CD8-positive, alpha-beta memory T cell (primary cell): ENCODE results near the gene DYNLRB1. TPM values are rescaled to one million over a fixed set of nuclear protein-coding genes. Genes with fewer than 3 reads are reported as not detected.

ENCODE experiments used
- CTCF ChIA-PET: fragments of 350-600 bp; sonication (Branson Sonifier 250); formaldehyde crosslinking; loops from one replicate; lab custom pipeline; 2021; ENCODE audit warnings: antibody characterized with exemption; lab: Charles Lee
- POLR2A ChIA-PET: fragments of 350-600 bp; sonication (Branson Sonifier 250); formaldehyde crosslinking; loops from one replicate; lab custom pipeline; 2021; ENCODE audit warnings: antibody characterized with exemption; lab: Charles Lee
- DNase-seq, 5 donors: peaks; one replicate each; pipeline versions ENCODE4 v3.0.0 to v3.0.0-alpha.2; 2020 to 2022; ENCODE audit warnings: mixed read lengths in 1 of 5
- H3K27ac ChIP-seq: one replicate; pipeline ENCODE4 v1.7.0; 2013; ENCODE audit warnings: low read depth, mild to moderate bottlenecking, low read length, moderate library complexity
- H3K27me3 ChIP-seq: 2 replicates; pipeline ENCODE4 v1.7.0; 2013; ENCODE audit warnings: low read length, mild to moderate bottlenecking; ENCODE audit not compliant: insufficient read depth, poor library complexity, severe bottlenecking
- H3K36me3 ChIP-seq: 2 replicates; pipeline ENCODE4 v1.7.0; 2013; ENCODE audit warnings: mild to moderate bottlenecking, low read length, moderate library complexity; ENCODE audit not compliant: insufficient read depth
- H3K4me1 ChIP-seq: 2 replicates; pipeline ENCODE4 v1.7.0; 2013; ENCODE audit warnings: mild to moderate bottlenecking, low read length, moderate library complexity; ENCODE audit not compliant: insufficient read depth
- H3K4me3 ChIP-seq: 2 replicates; pipeline ENCODE4 v1.7.0; 2013; ENCODE audit warnings: mild to moderate bottlenecking, low read length
- H3K9me3 ChIP-seq: 2 replicates; pipeline ENCODE4 v1.7.0; 2013; ENCODE audit warnings: mild to moderate bottlenecking, low read length
- H3K27ac Mint-ChIP-seq, 8 donors: one replicate each; pipeline ENCODE4 v1.8.0; 2020 to 2021; ENCODE audit warnings: mixed read lengths in 8 of 8, mild to moderate bottlenecking in 6 of 8, inconsistent platforms in 3 of 8, moderate library complexity in 3 of 8
- H3K27me3 Mint-ChIP-seq, 2 donors: one replicate each; pipeline ENCODE4 v1.8.0; 2020 to 2021; ENCODE audit warnings: mixed read lengths in 2 of 2, mild to moderate bottlenecking in 1 of 2, moderate library complexity in 1 of 2
- H3K36me3 Mint-ChIP-seq, 3 donors: one replicate each; pipeline ENCODE4 v1.8.0; 2020 to 2021; ENCODE audit warnings: mixed read lengths in 3 of 3, inconsistent platforms in 1 of 3, mild to moderate bottlenecking in 1 of 3
- H3K4me1 Mint-ChIP-seq, 3 donors: one replicate each; pipeline ENCODE4 v1.8.0; 2020 to 2021; ENCODE audit warnings: mixed read lengths in 3 of 3, inconsistent platforms in 1 of 3, mild to moderate bottlenecking in 1 of 3
- H3K4me3 Mint-ChIP-seq, 7 donors: one replicate each; pipeline ENCODE4 v1.8.0; 2020 to 2021; ENCODE audit warnings: mixed read lengths in 7 of 7, mild to moderate bottlenecking in 6 of 7, moderate library complexity in 4 of 7, inconsistent platforms in 2 of 7
- H3K9me3 Mint-ChIP-seq, 5 donors: one replicate each; pipeline ENCODE4 v1.8.0; 2020 to 2022; ENCODE audit warnings: mixed read lengths in 5 of 5, mild to moderate bottlenecking in 3 of 5, moderate library complexity in 2 of 5, inconsistent platforms in 1 of 5
- polyA plus RNA-seq: library from polyadenylated mRNA; unstranded; fragments of 300-500 nt; fragmentation: Illumina TruSeq; gene quantifications from one replicate; pipeline ENCODE4 v1.2.3, GENCODE V29; 2021
- total RNA-seq, 2 experiments: library from RNA; stranded (reverse); gene quantifications; one replicate each; pipeline ENCODE4 v1.2.3, GENCODE V29; 2021

Gene DYNLRB1
- total and polyA plus RNA-seq, 3 experiments from 2014 or later = 81.1 to 315 (median 81.2) TPM

DNA sequence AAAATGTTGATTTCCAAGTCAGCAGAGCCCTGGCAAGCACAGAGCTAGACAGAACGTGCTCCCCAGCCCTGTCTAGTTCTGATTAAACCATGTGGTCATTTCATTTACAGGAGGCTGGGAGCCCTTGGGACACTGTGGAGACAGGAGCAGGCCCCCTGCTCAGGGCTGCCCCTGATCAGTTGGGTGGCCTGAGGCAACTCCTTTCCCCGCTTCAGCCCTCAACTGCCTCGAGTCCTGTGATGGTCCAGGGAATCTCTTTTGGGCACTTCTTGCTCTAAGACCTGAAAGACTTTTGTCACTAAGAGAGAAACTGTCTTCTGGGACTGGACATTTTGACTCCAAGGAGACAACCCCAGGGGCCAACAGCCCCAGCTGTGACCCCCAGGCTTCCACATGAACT is 13.5 kb downstream of the DYNLRB1 start:
- Mint-ChIP-seq H3K4me3 (no peak overlapping the region), H3K27ac (peak overlapping the region in 4 of 8 donors; percentile 29 to 61 (median 38)), H3K36me3 (peaks cover 3 to 85% (median 18%) of the 10 kb centered on the region in 3 donors), H3K9me3 (no peaks in the 10 kb centered on the region), H3K4me1 (peaks cover 17 to 34% (median 24%) of the 10 kb centered on the region in 3 donors), H3K27me3 (no peaks in the 10 kb centered on the region)
- ChIA-PET POLR2A (interaction anchor here (0.7 kb wide), 1 partner anchor 182 kb away, joined by 5 read pairs; no protein-coding TSS in a partner anchor), CTCF (interaction anchor here (2.5 kb wide), 1 partner anchor 9 kb away, joined by 9 read pairs; no protein-coding TSS in a partner anchor)
- H3K9me3 ChIP-seq = no peaks in the 10 kb centered on the region
- H3K27ac ChIP-seq = no peak overlapping the region
- H3K36me3 ChIP-seq = peaks cover 44% of the 10 kb centered on the region
- no peaks in the 10 kb centered on the region for H3K27me3 ChIP-seq
- no peaks in the 10 kb centered on the region for H3K4me1 ChIP-seq
- DNase-seq = no peak
- H3K4me3 ChIP-seq = no peak overlapping the region

- Mint-ChIP-seq H3K9me3 (no peaks in the 10 kb centered on the region), H3K27me3 (no peaks in the 10 kb centered on the region), H3K27ac (peak overlapping the region in 3 of 8 donors; percentile 11 to 42 (median 33)), H3K4me3 (no peak overlapping the region), H3K36me3 (peaks cover 3 to 87% (median 17%) of the 10 kb centered on the region in 3 donors), H3K4me1 (peaks cover 15 to 31% (median 19%) of the 10 kb centered on the region in 3 donors)
- Histone ChIP-seq H3K4me3 (no peak overlapping the region), H3K9me3 (no peaks in the 10 kb centered on the region), H3K27ac (no peak overlapping the region), H3K36me3 (peaks cover 50% of the 10 kb centered on the region), H3K4me1 (no peaks in the 10 kb centered on the region), H3K27me3 (no peaks in the 10 kb centered on the region)
- ChIA-PET CTCF (interaction anchor here (1.3 to 2.5 kb wide), 2 partner anchors 8 to 218 kb away, joined by 3 to 9 read pairs; no protein-coding TSS in a partner anchor), POLR2A (interaction anchor here (0.6 kb wide), 1 partner anchor 103 kb away, joined by 4 read pairs; no protein-coding TSS in a partner anchor)
- DNase-seq = no peak
These were observed 14.1 kb downstream of the DYNLRB1 start for GRCh38 chr20:34530342-34530741.

GRCh38 chr20:34531608-34532265 is 15.5 kb downstream of the DYNLRB1 start:
- CTCF ChIA-PET = interaction anchor here (0.7 to 1.3 kb wide), 3 partner anchors 219 to 238 kb away, joined by 3 read pairs; no protein-coding TSS in a partner anchor
- Histone ChIP-seq H3K27me3 (no peaks in the 10 kb centered on the region), H3K4me3 (no peak overlapping the region), H3K9me3 (no peaks in the 10 kb centered on the region), H3K4me1 (no peaks in the 10 kb centered on the region), H3K36me3 (peaks cover 55% of the 10 kb centered on the region), H3K27ac (no peak overlapping the region)
- POLR2A ChIA-PET = no interaction called here
- no peaks in the 10 kb centered on the region for H3K27me3 Mint-ChIP-seq
- no peaks in the 10 kb centered on the region for H3K9me3 Mint-ChIP-seq
- peaks cover 0 to 85% (median 16%) of the 10 kb centered on the region in 3 donors for H3K36me3 Mint-ChIP-seq
- DNase-seq = no peak
- H3K27ac Mint-ChIP-seq = peak overlapping the region in 3 of 8 donors; percentile 24 to 71 (median 44)
- peaks cover 12 to 24% (median 17%) of the 10 kb centered on the region in 3 donors for H3K4me1 Mint-ChIP-seq
- no peak overlapping the region for H3K4me3 Mint-ChIP-seq

DNA sequence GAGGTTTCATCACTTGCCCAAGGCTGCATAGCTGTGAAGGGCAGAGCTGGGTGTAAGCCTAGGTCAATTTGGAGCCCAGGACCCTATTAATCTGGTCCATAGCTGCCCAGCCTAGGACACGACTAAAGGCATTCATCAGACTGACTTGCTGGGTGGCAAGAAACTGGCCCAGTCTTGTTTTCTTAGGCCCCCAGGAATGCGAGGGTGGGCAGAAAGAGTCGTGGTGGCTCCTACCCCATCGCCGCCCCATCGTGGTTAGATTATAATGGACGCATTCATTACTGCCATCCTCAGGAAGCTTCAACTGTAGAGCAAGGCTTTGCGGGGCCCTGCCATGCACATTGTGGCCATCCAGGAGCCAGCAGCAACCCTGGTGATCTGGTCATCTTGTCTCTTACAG is 16.1 kb downstream of the DYNLRB1 start:
- Mint-ChIP-seq H3K36me3 (peaks cover 0 to 85% (median 18%) of the 10 kb centered on the region in 3 donors), H3K4me1 (peaks cover 15 to 27% (median 17%) of the 10 kb centered on the region in 3 donors), H3K4me3 (no peak overlapping the region), H3K27me3 (no peaks in the 10 kb centered on the region), H3K9me3 (no peaks in the 10 kb centered on the region), H3K27ac (peak overlapping the region in 1 of 8 donors; percentile 43)
- Histone ChIP-seq H3K4me3 (no peak overlapping the region), H3K4me1 (no peaks in the 10 kb centered on the region), H3K27me3 (no peaks in the 10 kb centered on the region), H3K36me3 (peaks cover 55% of the 10 kb centered on the region), H3K9me3 (no peaks in the 10 kb centered on the region), H3K27ac (no peak overlapping the region)
- no peak for DNase-seq
- ChIA-PET CTCF (interaction anchor here (1.1 kb wide), 1 partner anchor 220 kb away, joined by 3 read pairs; no protein-coding TSS in a partner anchor), POLR2A (no interaction called here)

GRCh38 chr20:34532756-34533155 is 16.5 kb downstream of the DYNLRB1 start:
- Histone ChIP-seq H3K27ac (no peak overlapping the region), H3K27me3 (no peaks in the 10 kb centered on the region), H3K36me3 (peaks cover 51% of the 10 kb centered on the region), H3K9me3 (no peaks in the 10 kb centered on the region), H3K4me3 (no peak overlapping the region), H3K4me1 (no peaks in the 10 kb centered on the region)
- Mint-ChIP-seq H3K4me3 (no peak overlapping the region), H3K9me3 (no peaks in the 10 kb centered on the region), H3K27me3 (no peaks in the 10 kb centered on the region), H3K4me1 (peaks cover 15 to 28% (median 17%) of the 10 kb centered on the region in 3 donors), H3K36me3 (peaks cover 0 to 85% (median 19%) of the 10 kb centered on the region in 3 donors), H3K27ac (peak overlapping the region in 3 of 8 donors; percentile 43 to 87 (median 72))
- ChIA-PET POLR2A (no interaction called here), CTCF (interaction anchor here (1.1 kb wide), 1 partner anchor 220 kb away, joined by 3 read pairs; no protein-coding TSS in a partner anchor)
- DNase-seq = no peak

DNA sequence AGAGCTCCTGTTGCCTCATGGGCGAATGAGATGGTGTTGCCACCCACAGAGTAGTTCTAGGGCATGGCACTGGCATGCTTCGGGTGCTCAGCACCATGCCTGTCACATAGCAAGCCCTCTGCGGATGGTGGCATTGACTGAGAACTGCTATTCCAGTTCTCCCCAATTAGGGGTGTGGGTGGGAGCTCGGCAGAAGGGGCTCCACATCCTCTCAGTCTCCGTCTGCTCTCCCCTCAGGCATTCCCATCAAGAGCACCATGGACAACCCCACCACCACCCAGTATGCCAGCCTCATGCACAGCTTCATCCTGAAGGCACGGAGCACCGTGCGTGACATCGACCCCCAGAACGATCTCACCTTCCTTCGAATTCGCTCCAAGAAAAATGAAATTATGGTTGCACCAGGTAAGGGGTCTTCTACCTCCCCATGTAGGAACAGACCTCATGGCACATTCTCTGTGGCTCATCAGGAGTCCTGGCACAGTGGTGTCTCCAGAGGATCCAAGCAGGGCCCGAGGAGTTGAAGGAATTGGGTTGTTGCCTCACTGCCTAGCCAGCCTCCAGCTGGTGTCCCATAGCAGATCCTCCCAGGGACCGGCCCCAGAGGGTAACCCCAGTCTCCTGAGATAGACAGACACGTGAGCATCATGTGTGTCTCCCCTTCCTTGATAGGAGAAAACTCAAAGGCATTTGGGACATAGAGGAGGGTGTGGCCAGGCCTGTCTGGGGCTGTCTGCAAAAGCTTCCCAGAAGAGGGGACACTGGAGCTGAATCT is 18.4 kb downstream of the DYNLRB1 start:
- Histone ChIP-seq H3K36me3 (peaks cover 45% of the 10 kb centered on the region), H3K27me3 (no peaks in the 10 kb centered on the region), H3K4me3 (no peak overlapping the region), H3K4me1 (no peaks in the 10 kb centered on the region), H3K9me3 (no peaks in the 10 kb centered on the region), H3K27ac (no peak overlapping the region)
- peak overlapping the region in 3 of 8 donors; percentile 13 to 89 (median 51) for H3K27ac Mint-ChIP-seq
- no peak overlapping the region for H3K4me3 Mint-ChIP-seq
- CTCF ChIA-PET = interaction anchor here (0.9 kb wide), 1 partner anchor 173 kb away, joined by 3 read pairs; no protein-coding TSS in a partner anchor
- no peaks in the 10 kb centered on the region for H3K27me3 Mint-ChIP-seq
- peaks cover 15 to 26% (median 17%) of the 10 kb centered on the region in 3 donors for H3K4me1 Mint-ChIP-seq
- H3K9me3 Mint-ChIP-seq = no peaks in the 10 kb centered on the region
- peaks cover 0 to 82% (median 19%) of the 10 kb centered on the region in 3 donors for H3K36me3 Mint-ChIP-seq
- POLR2A ChIA-PET = no interaction called here
- DNase-seq = no peak

DNA sequence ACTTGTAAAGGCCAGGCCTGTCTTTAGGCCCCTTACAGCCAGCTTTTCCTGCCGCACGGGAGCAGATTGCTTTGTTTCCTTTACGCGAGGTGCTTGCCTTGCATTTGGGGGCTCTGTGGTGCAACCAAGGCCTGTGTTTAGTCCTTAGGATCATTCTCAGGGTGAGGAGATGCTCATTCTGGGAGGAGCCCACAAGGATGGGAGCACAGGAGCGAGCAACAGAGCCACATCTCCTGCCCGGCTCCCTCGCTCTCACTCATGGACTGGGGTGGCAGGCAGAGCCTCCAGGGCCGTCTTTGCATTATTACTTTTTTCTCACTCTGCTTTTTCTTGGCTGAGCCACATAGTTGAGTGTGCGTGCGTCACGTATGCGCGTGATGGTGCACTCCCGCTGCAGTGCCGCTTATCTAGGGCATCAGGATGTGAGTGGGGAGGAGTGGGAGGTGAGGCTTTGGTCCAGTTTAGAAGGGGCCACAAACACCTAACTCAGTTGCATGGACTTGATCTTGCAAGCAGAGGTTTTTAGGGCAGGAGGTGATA is 19.1 kb downstream of the DYNLRB1 start:
- Histone ChIP-seq H3K27me3 (no peaks in the 10 kb centered on the region), H3K4me1 (no peaks in the 10 kb centered on the region), H3K4me3 (no peak overlapping the region), H3K27ac (no peak overlapping the region), H3K36me3 (peaks cover 42% of the 10 kb centered on the region), H3K9me3 (no peaks in the 10 kb centered on the region)
- peaks cover 0 to 80% (median 17%) of the 10 kb centered on the region in 3 donors for H3K36me3 Mint-ChIP-seq
- H3K27me3 Mint-ChIP-seq = no peaks in the 10 kb centered on the region
- POLR2A ChIA-PET = no interaction called here
- no peaks in the 10 kb centered on the region for H3K9me3 Mint-ChIP-seq
- no peak overlapping the region for H3K4me3 Mint-ChIP-seq
- peaks cover 14 to 27% (median 16%) of the 10 kb centered on the region in 3 donors for H3K4me1 Mint-ChIP-seq
- no peak for DNase-seq
- CTCF ChIA-PET = interaction anchor here (0.9 kb wide), 1 partner anchor 173 kb away, joined by 3 read pairs; no protein-coding TSS in a partner anchor
- peak overlapping the region in 6 of 8 donors; percentile 50 to 94 (median 64) for H3K27ac Mint-ChIP-seq
